Heart left ventricle (tissue), 13 donors: ENCODE results near the gene TAMALIN.

ENCODE experiments used
- POLR2A ChIP-seq, 2 donors: fragments of 450-650 bp; IDR thresholded peaks; one replicate each; pipeline ENCODE4 v1.6.1; 2017; ENCODE audit warnings: antibody characterized with exemption in 2 of 2, mild to moderate bottlenecking in 2 of 2, moderate library complexity in 2 of 2
- TF ChIP-seq, protein P1 (sequence below), 12 donors: fragments of 200-600 bp; sonication (generic) in 4 of 12; IDR thresholded peaks; one replicate each; pipeline versions ENCODE4 v1.5.0 to v1.8.0; 2018 to 2022; ENCODE audit warnings: antibody characterized with exemption in 12 of 12, mild to moderate bottlenecking in 5 of 12
- donor health status: ischemic (EF 13 %, LVEDD 7.1; RV severe dilation, severe dysfunction).
- donor health status: DM: no; HTN: yes; CAD: no.
- donor health status: DM: no; HTN: no; CAD: no.
- donor health status: ischemic (EF 25% LVEDD 6.9; RV normal size, moderate dysfunction).
- donor health status: ischemic (EF 25% LVEDD 5.7; RV mildly dilated, moderate dysfunction).
- donor health status: ischemic (EF 35%, LVEDD 5.7; RV mildly dilated, moderate dysfunction).
- donor health status: nonischemic (EF 11% LVEDD 7.7; RV severe dilation, severe dysfunction).
- donor health status: DM: yes; HTN: yes; CAD: no.
- donor health status: PGD.
- donor health status: ischemic (EF 29% LVEDD 5.4; RV normal size, mild dysfunction).
- donor health status: nonischemic (EF 23%, LVEDD 6.1; RV moderate dilation, normal function).

DNA sequence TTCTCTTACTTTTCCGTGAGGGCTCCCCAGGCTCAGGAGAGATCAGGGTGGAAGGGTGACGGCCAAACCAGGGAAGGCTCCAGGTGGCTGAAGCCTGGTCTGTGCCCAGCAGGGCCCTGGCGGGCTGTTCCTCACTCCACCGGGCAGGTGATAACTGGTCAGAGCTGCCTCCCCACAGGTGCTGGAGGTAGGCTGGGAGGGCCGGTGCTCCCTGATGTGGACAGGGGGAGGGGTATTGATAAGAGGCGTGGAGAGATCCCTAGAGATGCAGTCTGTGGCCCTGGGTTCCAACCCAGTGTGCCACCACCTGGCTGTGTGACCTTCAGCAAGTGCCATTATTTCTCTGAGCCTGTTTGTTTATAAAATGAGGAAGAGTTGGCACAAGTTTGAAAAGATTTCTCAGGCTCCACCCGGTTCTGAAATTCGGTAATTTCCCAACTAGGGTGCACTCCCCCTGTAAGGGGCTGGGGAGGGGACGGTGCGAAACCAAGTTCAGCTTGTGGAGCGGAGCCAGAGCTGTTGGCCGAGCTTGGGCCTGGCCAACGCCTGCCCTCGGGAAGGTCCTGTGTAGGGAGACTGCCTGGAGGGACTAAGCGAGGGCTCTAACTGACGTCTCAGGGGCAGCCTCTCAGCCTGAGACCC lies 43.5 kb downstream of the TAMALIN start:
- TF ChIP-seq, protein P1, sequence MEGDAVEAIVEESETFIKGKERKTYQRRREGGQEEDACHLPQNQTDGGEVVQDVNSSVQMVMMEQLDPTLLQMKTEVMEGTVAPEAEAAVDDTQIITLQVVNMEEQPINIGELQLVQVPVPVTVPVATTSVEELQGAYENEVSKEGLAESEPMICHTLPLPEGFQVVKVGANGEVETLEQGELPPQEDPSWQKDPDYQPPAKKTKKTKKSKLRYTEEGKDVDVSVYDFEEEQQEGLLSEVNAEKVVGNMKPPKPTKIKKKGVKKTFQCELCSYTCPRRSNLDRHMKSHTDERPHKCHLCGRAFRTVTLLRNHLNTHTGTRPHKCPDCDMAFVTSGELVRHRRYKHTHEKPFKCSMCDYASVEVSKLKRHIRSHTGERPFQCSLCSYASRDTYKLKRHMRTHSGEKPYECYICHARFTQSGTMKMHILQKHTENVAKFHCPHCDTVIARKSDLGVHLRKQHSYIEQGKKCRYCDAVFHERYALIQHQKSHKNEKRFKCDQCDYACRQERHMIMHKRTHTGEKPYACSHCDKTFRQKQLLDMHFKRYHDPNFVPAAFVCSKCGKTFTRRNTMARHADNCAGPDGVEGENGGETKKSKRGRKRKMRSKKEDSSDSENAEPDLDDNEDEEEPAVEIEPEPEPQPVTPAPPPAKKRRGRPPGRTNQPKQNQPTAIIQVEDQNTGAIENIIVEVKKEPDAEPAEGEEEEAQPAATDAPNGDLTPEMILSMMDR (IDR thresholded peaks at IDR 0.05): no peak
- no peak for TF ChIP-seq POLR2A (IDR thresholded peaks at IDR 0.05)
